ENCODE measurements around the gene PSG5. TPM values are rescaled to one million over a fixed set of nuclear protein-coding genes. Genes with fewer than 3 reads are reported as not detected.
"Not testable (repeated sequence)": the region's sequence is repeated elsewhere in the genome, so short reads cannot be mapped to it uniquely, and the experiment has no call there.

PSG5 gene
- total RNA-seq, 8 experiments from 2014 or later: 0.13 to 0.80 (median 0.47) TPM; not detected in 5

DNA sequence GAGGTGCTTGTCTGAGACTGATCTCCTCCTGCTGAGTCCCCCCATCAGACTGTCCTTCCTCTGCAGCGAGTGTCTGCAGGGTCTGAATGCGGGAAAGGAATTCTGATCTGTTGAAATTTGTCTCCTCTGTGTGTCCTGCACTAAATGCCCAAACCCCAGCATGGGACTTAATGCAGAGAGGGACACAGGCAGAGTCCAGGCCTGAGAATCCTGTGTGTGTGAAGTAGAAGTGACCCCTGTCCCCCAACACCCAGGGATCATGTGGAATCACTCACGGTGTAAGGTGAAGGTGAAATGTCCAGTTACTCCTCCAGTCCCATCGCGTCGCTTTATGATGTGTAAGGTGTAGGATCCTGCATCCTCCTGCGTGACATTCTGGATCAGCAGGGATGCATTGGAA lies 17.3 kb upstream of the PSG5 start:
- WGBS, 10 experiments: 40 to 100% (median 90%) methylated on average over 1 to 5 of the region's 7 CpGs; no CpG with 5 or more reads in 5 of the 10 experiments
- in situ Hi-C loops (cut with MboI; ENCODE audit: low pct_unique_long_range_greater_than_20kb in 2 of 9, low sequenced_read_pairs in 9 of 9, unreplicated experiment in 9 of 9); H3K27ac ChIP-seq; ATAC-seq (replicated peaks in 6 of 8); H3K4me1 ChIP-seq (replicated peaks in 1 of 2); H3K4me3 ChIP-seq: not testable (repeated sequence)

DNA sequence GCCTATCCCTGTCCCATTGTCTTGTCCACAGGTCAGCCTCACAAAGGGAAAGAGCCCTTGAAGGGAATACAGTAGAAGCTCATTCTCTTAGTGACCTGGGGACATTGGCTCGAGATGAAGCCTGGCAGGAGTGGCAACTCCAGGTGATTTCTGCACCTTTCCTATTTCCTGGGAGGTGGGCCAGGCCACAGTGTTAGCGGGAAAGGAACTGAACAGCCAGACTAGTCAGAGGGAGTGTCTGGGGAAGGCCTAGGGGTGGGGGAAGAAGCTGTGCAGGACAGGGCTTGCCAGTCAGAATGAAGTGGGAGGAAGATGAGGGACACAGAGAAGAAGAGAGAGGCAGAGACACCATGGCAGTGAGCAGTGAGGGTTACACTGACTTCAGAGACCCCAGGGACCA lies 15.6 kb upstream of the PSG5 start:
- H3K27ac ChIP-seq; ATAC-seq (replicated peaks in 6 of 8); in situ Hi-C loops (cut with MboI; ENCODE audit: low pct_unique_long_range_greater_than_20kb in 2 of 9, low sequenced_read_pairs in 9 of 9, unreplicated experiment in 9 of 9); H3K4me3 ChIP-seq; H3K4me1 ChIP-seq (replicated peaks in 1 of 2): not testable (repeated sequence)
- WGBS, 10 experiments: no CpG with 5 or more reads among the region's 2 CpGs

GRCh38 chr19:43201337-43201801 lies 15.0 kb upstream of the PSG5 start:
- H3K4me3 ChIP-seq; H3K4me1 ChIP-seq (replicated peaks in 1 of 2); in situ Hi-C loops (cut with MboI; ENCODE audit: low pct_unique_long_range_greater_than_20kb in 2 of 9, low sequenced_read_pairs in 9 of 9, unreplicated experiment in 9 of 9); H3K27ac ChIP-seq: not testable (repeated sequence)
- 0 to 63% (median 0%) methylated on average over 1 to 2 of the region's 7 CpGs; no CpG with 5 or more reads in 4 of the 10 experiments for WGBS, 10 experiments
- peak in 2 of 8 experiments; percentile 45 to 53 for ATAC-seq (replicated peaks in 6 of 8)

DNA sequence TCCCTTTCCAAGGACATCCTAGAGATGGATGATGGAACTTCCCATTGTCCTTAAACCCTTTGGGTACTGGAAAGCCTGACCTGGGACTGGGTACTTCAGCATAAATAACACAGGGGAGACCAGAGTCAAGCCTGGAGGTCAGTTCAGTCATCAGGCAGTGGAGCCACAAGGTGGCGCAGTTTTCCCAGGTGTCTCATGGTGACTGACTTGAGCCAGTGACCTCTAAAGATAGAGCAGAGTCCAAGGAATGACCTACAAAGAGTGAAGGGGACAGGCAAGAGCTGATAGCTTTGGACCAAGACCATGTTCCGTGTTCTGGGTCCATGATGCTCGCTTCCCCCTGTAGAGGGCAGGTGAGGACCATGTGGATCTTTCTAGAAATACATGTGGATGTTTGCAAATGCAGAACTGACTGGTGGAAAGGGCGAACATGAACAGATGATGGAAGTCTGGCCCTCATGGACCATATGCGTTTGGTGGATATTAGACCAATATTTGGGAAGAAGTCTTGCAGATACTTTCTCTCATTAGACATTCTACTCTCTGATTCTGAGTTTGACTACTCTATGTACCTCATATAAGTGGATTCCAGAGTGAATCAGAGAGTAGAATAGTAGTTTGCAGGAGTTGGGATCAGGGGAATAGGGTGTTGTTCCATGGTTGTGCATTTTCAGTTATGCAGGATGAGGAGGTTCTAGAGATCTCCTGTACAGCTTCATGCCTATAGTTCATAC lies 12.5 kb upstream of the PSG5 start:
- in situ Hi-C loops (cut with MboI; ENCODE audit: low pct_unique_long_range_greater_than_20kb in 2 of 9, low sequenced_read_pairs in 9 of 9, unreplicated experiment in 9 of 9); H3K4me1 ChIP-seq (replicated peaks in 1 of 2); ATAC-seq (replicated peaks in 6 of 8); H3K4me3 ChIP-seq; H3K27ac ChIP-seq: not testable (repeated sequence)
- 0% methylated on average over 1 of the region's 5 CpGs; no CpG with 5 or more reads in 9 of the 10 experiments for WGBS, 10 experiments

DNA sequence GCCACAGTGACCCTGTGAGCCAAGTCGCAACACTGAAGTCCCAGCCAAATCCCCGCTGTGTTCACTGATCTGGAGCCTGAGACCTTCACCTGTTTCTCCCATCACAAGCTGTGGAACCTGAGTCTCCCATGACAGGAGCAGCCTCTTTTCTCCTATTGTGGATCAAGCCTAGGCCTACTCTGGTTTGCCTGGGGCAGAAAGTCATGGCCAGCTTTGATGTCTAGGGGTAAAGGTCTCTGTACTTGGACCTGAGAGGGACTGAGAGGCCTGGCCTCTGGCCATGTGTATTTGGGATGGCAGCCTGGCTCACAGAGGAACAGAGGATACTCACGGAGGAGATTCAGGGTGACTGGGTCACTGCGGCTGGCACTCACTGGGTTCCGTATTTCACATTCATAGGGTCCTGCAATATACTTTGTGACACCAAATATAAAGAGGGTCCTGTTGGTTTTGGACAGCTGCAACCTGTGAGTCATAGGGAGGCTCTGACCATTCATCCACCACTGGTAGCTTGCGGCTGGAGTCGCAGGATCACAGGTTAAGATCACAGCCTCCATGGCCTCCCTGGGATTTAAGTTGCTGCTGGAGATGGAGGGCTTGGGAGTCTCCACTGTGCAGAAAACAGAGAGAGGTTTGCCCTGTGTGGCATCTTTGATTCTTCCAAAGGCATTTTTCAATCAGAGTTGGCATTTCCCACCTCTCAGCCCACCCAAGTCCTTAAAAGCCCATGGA lies 11.5 kb upstream of the PSG5 start:
- in situ Hi-C loops (cut with MboI; ENCODE audit: low pct_unique_long_range_greater_than_20kb in 2 of 9, low sequenced_read_pairs in 9 of 9, unreplicated experiment in 9 of 9); H3K4me1 ChIP-seq (replicated peaks in 1 of 2); H3K27ac ChIP-seq; ATAC-seq (replicated peaks in 6 of 8); H3K4me3 ChIP-seq: not testable (repeated sequence)
- WGBS, 10 experiments: no CpG with 5 or more reads among the region's 7 CpGs

DNA sequence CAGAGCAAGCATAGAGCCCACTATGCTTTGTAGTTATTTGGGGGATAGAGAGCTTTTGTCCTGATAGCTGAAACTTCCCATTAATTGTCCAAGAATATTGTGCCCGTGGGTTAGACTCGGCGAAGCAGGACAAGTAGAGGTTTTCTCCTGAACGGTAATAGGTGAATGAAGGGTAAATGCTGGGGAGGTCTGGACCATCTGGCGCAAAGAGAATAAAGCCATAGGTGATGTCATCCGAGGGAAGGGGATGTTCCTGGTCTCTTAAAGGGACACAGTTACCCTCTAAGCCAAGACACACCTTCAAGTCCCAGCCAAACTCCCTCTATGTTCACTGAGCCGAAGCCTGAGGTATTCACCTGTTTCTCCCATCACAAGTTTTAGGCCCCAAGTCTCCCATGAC lies 8.1 kb upstream of the PSG5 start:
- H3K4me1 ChIP-seq (replicated peaks in 1 of 2); H3K4me3 ChIP-seq; ATAC-seq (replicated peaks in 6 of 8); in situ Hi-C loops (cut with MboI; ENCODE audit: low pct_unique_long_range_greater_than_20kb in 2 of 9, low sequenced_read_pairs in 9 of 9, unreplicated experiment in 9 of 9); H3K27ac ChIP-seq: not testable (repeated sequence)
- 23 to 100% (median 60%) methylated on average over 1 to 7 of the region's 7 CpGs; no CpG with 5 or more reads in 4 of the 10 experiments for WGBS, 10 experiments

- 0 to 80% (median 67%) methylated on average over 1 of the region's 4 CpGs; no CpG with 5 or more reads in 7 of the 10 experiments for WGBS, 10 experiments
- ATAC-seq (replicated peaks in 6 of 8); in situ Hi-C loops (cut with MboI; ENCODE audit: low pct_unique_long_range_greater_than_20kb in 2 of 9, low sequenced_read_pairs in 9 of 9, unreplicated experiment in 9 of 9); H3K27ac ChIP-seq; H3K4me1 ChIP-seq (replicated peaks in 1 of 2); H3K4me3 ChIP-seq: not testable (repeated sequence)
Observed at GRCh38 chr19:43192381-43193155, 6.2 kb upstream of the PSG5 start.

DNA sequence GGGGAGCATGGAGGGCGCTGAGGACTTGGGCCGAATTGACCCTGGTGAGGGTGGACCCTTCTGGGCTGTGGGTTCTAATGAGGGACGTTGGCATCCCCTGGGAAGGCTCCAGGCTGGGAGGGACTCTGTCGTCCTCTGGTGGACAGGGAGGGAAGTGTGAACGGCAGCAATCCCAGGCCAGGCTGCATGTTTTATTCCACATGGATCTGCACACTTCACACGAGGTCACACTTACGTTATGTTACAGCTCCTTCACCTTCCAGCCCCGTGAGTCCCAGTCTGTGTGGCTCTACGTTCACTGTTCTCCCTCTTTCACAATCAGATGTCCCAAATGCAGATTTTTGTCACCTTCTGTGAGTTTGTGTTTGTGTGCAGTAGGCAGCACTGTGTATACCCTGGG lies 1.8 kb upstream of the PSG5 start:
- WGBS, 10 experiments: 58 to 80% (median 63%) methylated on average over 2 to 3 of the region's 9 CpGs; no CpG with 5 or more reads in 7 of the 10 experiments
- H3K4me3 ChIP-seq; in situ Hi-C loops (cut with MboI; ENCODE audit: low pct_unique_long_range_greater_than_20kb in 2 of 9, low sequenced_read_pairs in 9 of 9, unreplicated experiment in 9 of 9); ATAC-seq (replicated peaks in 6 of 8); H3K4me1 ChIP-seq (replicated peaks in 1 of 2); H3K27ac ChIP-seq: not testable (repeated sequence)

DNA sequence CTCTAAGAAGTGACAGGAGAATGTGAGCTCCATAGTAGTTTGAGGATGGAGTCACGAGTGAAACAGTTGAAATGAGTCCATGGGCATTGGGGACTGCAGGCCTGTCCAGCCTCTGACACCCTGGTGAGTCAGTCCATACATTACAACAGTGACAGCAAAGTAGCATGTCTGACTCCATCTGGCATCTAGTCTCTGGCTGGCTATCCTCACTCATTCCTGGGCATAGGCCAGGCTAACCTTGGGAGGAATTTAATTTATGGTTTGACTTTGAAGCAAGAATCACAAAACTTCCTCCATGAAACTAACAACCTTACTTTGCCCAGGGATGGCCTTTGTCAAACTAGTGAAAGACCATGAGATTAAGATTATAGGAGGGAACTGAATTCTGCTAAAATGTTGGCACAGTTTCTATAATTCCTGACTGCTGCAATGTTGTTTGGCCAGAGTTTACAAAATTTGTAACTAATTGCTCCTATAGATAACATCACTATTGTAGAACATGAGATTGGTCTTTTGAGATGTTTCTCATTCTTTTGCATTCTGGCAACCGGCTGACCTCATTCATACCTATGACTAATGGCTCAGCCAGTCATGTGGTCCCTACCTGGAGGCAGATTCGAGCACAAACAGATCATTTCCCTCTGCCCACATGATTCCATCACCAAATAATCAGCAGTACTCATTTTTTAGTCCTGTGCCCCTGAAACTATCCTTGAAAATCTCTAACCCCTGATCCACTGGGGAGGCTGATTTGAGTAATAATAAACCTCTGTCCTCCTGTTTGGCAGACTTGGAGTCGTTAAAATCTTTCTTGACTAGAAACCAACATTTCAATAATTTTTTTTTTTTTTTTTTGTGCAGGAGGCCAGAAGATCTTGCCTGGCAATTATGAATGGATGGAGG lies 4.2 kb downstream of the PSG5 start:
- H3K4me1 ChIP-seq (replicated peaks in 1 of 2); H3K27ac ChIP-seq; H3K4me3 ChIP-seq; in situ Hi-C loops (cut with MboI; ENCODE audit: low pct_unique_long_range_greater_than_20kb in 2 of 9, low sequenced_read_pairs in 9 of 9, unreplicated experiment in 9 of 9): not testable (repeated sequence)
- WGBS, 10 experiments: 0 to 60% (median 14%) methylated on average over 1 of the region's 4 CpGs; no CpG with 5 or more reads in 4 of the 10 experiments
- peak in 1 of 8 experiments; percentile 53 for ATAC-seq (replicated peaks in 6 of 8)

DNA sequence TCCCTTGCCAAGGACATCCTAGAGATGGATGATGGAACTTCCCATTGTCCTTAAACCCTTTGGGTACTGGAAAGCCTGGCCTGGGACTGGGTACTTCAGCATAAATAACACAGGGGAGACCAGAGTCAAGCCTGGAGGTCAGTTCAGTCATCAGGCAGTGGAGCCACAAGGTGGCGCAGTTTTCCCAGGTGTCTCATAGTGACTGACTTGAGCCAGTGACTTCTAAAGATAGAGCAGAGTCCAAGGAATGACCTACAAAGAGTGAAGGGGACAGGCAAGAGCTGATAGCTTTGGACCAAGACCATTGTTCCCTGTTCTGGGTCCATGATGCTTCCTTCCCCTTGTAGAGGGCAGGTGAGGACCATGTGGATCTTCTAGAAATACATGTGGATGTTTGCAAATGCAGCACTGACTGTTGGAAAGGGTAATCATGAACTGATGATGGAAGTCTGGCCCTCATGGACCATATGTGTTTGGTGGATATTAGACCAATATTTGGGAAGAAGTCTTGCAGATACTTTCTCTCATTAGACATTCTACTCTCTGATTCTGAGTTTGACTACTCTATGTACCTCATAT lies 6.7 kb downstream of the PSG5 start:
- no CpG with 5 or more reads among the region's 1 CpG for WGBS, 10 experiments
- H3K4me1 ChIP-seq (replicated peaks in 1 of 2); H3K4me3 ChIP-seq; in situ Hi-C loops (cut with MboI; ENCODE audit: low pct_unique_long_range_greater_than_20kb in 2 of 9, low sequenced_read_pairs in 9 of 9, unreplicated experiment in 9 of 9); H3K27ac ChIP-seq; ATAC-seq (replicated peaks in 6 of 8): not testable (repeated sequence)

DNA sequence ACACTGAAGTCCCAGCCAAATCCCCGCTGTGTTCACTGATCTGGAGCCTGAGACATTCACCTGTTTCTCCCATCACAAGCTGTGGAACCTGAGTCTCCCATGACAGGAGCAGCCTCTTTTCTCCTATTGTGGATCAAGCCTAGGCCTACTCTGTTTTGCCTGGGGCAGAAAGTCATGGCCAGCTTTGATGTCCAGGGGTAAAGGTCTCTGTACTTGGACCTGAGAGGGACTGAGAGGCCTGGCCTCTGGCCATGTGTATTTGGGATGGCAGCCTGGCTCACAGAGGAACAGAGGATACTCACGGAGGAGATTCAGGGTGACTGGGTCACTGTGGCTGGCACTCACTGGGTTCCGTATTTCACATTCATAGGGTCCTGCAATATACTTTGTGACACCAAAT lies 7.8 kb downstream of the PSG5 start:
- H3K4me1 ChIP-seq (replicated peaks in 1 of 2); H3K27ac ChIP-seq; ATAC-seq (replicated peaks in 6 of 8); in situ Hi-C loops (cut with MboI; ENCODE audit: low pct_unique_long_range_greater_than_20kb in 2 of 9, low sequenced_read_pairs in 9 of 9, unreplicated experiment in 9 of 9); H3K4me3 ChIP-seq: not testable (repeated sequence)
- WGBS, 10 experiments: no CpG with 5 or more reads among the region's 3 CpGs

- in situ Hi-C loops (cut with MboI; ENCODE audit: low pct_unique_long_range_greater_than_20kb in 2 of 9, low sequenced_read_pairs in 9 of 9, unreplicated experiment in 9 of 9): not testable (repeated sequence)
Observed at GRCh38 chr19:43165906-43166305, 20.4 kb downstream of the PSG5 start.

More at GRCh38 chr19:43165906-43166305, 20.4 kb downstream of the PSG5 start:
- not testable (repeated sequence) for H3K4me1 ChIP-seq (replicated peaks in 1 of 2); H3K27ac ChIP-seq; H3K4me3 ChIP-seq; ATAC-seq (replicated peaks in 6 of 8)
- WGBS, 10 experiments: 17 to 60% (median 40%) methylated on average over 1 to 3 of the region's 3 CpGs; no CpG with 5 or more reads in 5 of the 10 experiments

All from motor neuron (in vitro differentiated cells).